GM18526 (cell line): ENCODE data around the gene TP53.

ENCODE experiments used
- POLR2A ChIP-seq: IDR thresholded peaks from 3 replicates; pipeline ENCODE4 v1.6.1; 2011; ENCODE audit not compliant: insufficient read length; ENCODE audit errors: extremely low read depth

The TP53 gene

GRCh38 chr17:7687072-7687907 lies at the start of gene TP53:
Gene TP53, minus strand, starts transcription at chr17:7687490. Its CDS starts 10,896 bp downstream, at chr17:7676594.
- peak; percentile 98 for TF ChIP-seq POLR2A

GRCh38 chr17:7732981-7733539 lies 45.8 kb upstream of the TP53 start:
- TF ChIP-seq POLR2A = no peak

- TF ChIP-seq POLR2A = no peak
Measured at GRCh38 chr17:7729816-7730215, 42.5 kb upstream of the TP53 start.

GRCh38 chr17:7727886-7728285 lies 40.6 kb upstream of the TP53 start:
- TF ChIP-seq POLR2A = no peak

- TF ChIP-seq POLR2A = no peak
Measured at GRCh38 chr17:7721612-7722011, 34.3 kb upstream of the TP53 start.

GRCh38 chr17:7720125-7720524 lies 32.8 kb upstream of the TP53 start:
- TF ChIP-seq POLR2A = no peak

- no peak for TF ChIP-seq POLR2A
Measured at GRCh38 chr17:7719661-7720060, 32.4 kb upstream of the TP53 start.

- TF ChIP-seq POLR2A = no peak
Measured at GRCh38 chr17:7717756-7718350, 30.6 kb upstream of the TP53 start.

GRCh38 chr17:7716901-7717755 lies 29.8 kb upstream of the TP53 start, which contains the start of gene DNAH2:
Gene DNAH2, plus strand, starts transcription at chr17:7717744. Its CDS starts 1,991 bp downstream, at chr17:7719735.
- no peak for TF ChIP-seq POLR2A

- TF ChIP-seq POLR2A = no peak
Measured at GRCh38 chr17:7715936-7716886, 28.9 kb upstream of the TP53 start.

GRCh38 chr17:7714721-7715594 lies 27.7 kb upstream of the TP53 start:
- TF ChIP-seq POLR2A = no peak

GRCh38 chr17:7713782-7714181 lies 26.5 kb upstream of the TP53 start:
- TF ChIP-seq POLR2A = no peak

GRCh38 chr17:7712111-7712771 lies 25.0 kb upstream of the TP53 start:
- TF ChIP-seq POLR2A = no peak
